Cardiac fibroblast (primary cell): Measurements from ENCODE around the gene INSL3.

Experiments used
- DNase-seq, 2 donors: peaks; one replicate each; pipeline versions ENCODE4 v3.0.0 to v3.0.0-alpha.2; 2010; ENCODE audit warnings: low read depth in 2 of 2
- H3K4me3 ChIP-seq, 2 donors: replicated peaks in 1 of 2; 1 replicate in 1 of 2; 2 replicates in 1 of 2; pipeline ENCODE4 v1.5.1; 2011; ENCODE audit warnings: low read depth in 2 of 2, low read length in 2 of 2, mild to moderate bottlenecking in 2 of 2, moderate library complexity in 1 of 2
- CTCF ChIP-seq: IDR thresholded peaks from one replicate; pipeline ENCODE4 v1.5.1; 2011; ENCODE audit warnings: low read depth, mild to moderate bottlenecking, low read length, inconsistent platforms

The INSL3 gene

GRCh38 chr19:17859533-17860330 is 38.4 kb upstream of the INSL3 start, which contains the start of gene RPL18A:
RPL18A (plus strand) TSS chr19:17859910; CDS start chr19:17859957, 47 bp downstream.
- DNase-seq: peak; percentile 100
- TF ChIP-seq CTCF: peak; percentile 80
- H3K4me3 ChIP-seq: peak within 1 kb of the TSS; percentile 78 to 99

DNA sequence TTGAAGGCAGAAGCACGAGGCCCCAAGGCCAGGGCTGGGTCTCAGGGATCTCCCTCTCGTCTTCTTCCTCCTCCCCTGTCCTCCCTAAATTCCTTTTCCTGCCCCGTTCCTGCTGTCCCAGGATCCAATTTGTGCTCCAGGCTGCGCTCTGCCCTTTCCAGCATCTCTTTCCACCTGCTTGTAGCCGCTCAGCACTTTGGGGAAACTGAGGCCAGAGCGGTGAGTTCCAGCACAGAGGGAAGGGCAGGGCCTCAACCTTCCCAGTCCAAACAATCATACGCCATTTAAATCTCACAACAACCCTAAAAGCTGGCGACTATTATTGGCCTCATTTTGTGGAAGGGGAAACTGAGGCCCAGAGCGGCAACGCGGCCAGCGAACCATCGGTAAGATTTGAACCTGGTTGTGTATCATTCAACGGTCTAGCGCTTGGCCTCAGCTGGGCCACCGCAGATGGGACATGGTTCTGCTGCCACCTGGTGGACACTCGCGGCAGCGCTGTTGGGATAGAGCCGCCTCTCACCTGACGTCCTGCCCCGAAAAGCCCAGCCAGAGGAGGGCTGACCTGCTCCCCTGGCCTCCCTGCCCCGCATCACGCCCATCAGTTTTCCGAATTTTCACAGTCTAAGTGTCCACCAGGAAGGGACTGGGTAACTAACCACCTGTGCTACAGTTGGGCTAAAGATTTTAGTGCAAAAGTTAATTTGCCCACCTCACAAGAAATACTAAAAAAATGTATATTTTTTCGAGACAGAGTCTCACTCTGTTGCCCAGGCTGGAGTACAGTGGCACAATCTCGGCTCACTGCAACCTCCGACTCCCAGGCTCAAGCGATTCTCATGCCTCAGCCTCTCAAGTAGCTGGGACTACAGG is 34.2 kb upstream of the INSL3 start:
- H3K4me3 ChIP-seq: no peak overlapping the region
- DNase-seq: peak; percentile 76
- peak; percentile 96 for TF ChIP-seq CTCF

DNA sequence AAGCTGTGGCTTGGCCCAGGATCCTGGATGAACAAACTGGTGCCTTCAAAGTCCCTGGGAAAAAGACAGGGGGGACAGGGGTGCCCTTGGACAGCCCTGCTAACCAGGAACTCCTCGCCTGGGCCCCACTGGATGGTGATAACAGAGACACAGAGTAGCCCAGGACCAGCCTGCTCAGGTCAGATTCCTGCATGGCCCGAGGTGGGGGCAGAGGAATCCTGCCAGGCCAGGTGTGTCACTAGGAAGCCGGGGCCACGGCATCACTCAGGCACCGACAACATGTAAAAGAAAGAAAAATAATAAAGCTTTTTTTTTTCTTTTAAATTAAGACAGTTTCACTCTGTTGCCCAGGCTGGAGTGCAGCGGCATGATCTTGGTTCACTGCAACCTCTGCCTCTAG is 32.7 kb upstream of the INSL3 start:
- DNase-seq: no peak
- TF ChIP-seq CTCF: no peak
- H3K4me3 ChIP-seq: no peak overlapping the region

- DNase-seq: no peak
- no peak overlapping the region for H3K4me3 ChIP-seq
- no peak for TF ChIP-seq CTCF
Observed at GRCh38 chr19:17848595-17849292, 27.4 kb upstream of the INSL3 start.

DNA sequence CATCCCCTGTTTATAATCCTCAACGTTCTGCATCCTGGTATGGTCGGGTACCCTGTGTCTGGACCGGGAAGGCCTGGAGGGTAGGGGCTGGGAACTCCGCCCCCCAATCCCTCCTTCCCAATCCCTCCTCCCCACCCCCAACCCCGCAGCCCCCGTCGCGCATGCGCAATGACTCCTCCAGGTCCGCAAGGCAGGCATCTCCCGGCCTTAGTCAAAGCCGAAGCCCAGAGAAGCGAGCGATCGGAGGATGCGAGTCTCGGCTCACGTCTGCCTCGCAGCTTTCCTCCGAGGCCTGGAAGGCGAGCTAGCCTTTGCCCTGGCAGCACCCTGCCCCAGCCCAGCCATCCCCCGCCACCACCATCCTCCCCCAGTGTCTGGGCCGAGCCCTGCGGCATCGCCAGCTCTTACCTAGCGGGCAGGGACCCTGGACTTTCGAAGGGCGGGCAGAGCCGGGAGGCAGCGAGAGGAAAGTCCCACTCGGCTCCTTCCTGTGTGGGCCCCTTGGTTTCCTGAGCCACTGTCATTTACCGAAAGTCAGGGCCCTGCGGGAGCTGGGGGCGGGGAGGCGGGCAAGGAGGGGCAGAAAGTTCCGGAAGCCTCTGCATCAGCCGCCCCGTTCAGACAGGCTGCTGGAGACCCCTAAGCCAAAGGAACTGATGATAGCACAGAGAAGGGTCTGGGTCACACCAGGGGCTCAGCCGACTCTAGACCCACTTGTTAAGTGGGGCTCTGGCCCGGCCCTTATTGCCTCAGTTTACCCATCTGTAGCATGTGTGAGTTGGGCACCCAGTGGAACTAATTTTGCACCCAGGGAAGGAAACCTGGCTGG is 26.4 kb upstream of the INSL3 start, which contains the start of gene JAK3:
Gene JAK3, minus strand, starts transcription at position 445 of the 829 bp plus-strand sequence. CDS start 3,565 bp downstream, outside the sequence.
- peak within 1 kb of the TSS; percentile 45 to 50 for H3K4me3 ChIP-seq
- DNase-seq: peak; percentile 80 to 87
- TF ChIP-seq CTCF: no peak
